Femur (tissue), 1 donor: Measurements from ENCODE around the gene TSGA10.
"Not testable (repeated sequence)": the region's sequence is repeated elsewhere in the genome, so short reads cannot be mapped to it uniquely, and the experiment has no call there.

Source experiments
- DNase-seq: peaks from one replicate; pipeline ENCODE4 v3.0.0-alpha.2; 2017

TSGA10 gene

GRCh38 chr2:99153921-99154604, 679 bp downstream of the TSGA10 start:
- DNase-seq = no peak

DNA sequence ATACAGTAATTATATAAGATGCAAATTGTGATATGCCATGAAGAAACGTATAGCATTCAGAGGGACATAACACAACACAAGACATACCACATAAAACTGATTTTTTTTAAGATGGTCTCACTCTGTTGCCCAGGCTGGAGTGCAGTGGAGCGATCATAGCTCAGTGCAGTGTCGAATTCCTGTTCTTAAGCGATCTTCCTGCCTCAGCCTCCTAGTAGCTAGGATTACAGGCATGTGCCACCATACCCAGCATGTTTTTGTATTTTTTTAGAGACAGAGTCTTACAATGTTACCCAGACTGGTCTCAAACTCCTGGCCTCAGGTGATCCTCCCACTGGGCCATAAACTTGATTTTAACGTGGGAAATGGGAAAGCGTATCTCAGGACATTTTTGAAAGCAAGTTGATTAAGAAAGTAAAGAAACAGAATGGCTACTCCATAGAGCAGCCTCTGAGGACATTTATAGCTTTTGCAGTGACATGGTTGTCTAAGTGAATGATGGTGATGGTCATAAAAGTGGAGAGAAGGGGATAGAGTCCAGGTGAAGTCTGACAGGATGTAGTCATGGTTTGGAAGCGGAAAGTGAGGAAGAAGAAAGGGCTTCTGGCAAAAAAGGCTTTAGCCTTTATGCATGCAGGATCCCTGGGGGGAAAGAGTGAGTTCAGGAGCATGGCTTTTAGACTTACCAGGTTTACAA, 2.4 kb downstream of the TSGA10 start:
- no peak for DNase-seq

GRCh38 chr2:99150706-99151105, 4.0 kb downstream of the TSGA10 start:
- no peak for DNase-seq

DNA sequence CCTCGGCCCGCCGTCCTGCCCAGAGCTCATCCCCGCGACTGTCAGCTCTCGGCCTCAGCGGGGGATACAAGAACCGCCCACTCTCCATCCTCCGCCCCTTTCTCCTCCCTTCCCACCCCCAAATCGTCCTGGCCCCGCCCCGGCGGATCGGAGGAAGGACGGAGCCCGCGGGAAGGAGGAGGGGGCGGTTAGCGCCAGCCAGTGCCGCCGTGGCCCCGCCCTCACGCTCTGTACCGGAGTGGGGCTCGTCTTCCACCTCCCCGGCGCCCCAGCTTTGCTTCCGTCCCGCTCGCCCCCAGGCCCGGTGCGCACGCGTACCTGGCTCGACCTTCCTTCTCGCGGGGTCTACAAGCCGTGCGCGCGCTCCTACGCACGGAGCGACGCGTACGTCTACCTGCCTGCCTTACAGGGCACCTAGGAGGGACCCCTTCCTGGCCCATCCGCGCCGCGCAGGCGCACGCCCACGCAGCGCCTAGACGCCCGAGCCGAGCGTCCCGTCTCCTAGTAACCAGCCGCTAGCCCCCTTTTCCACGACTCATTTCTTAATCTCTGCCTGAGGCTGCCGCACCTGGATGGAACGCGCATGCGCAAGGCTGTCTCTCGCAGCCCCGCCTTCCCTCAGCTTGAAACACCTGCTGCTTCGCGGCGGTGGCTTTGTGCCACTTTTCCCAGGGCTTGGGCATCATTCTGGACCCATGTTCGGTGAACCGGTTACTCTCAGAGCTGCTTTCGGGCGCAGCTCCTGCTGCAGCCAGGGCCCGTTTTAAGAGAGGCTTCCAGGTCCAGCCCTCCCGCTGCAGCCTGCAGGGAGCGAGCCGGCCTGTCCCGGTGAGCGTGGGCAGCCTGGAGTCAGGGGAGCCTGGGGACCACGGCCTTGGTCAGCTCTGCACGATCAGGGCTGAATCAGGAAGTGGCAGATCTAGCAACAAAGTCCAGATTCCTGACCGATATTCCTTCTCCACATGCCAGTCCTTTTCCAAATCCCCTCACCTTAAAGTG, 13.3 kb downstream of the TSGA10 start, which contains the start of gene C2orf15:
C2orf15 (plus strand) TSS at position 598 of the 999 bp plus-strand sequence. CDS start 8,852 bp downstream, outside the sequence.
- DNase-seq = peak; percentile 93

GRCh38 chr2:99140860-99141109, 14.0 kb downstream of the TSGA10 start:
- no peak for DNase-seq

GRCh38 chr2:99140056-99140859, 14.5 kb downstream of the TSGA10 start:
- no peak for DNase-seq

GRCh38 chr2:99139003-99139402, 15.7 kb downstream of the TSGA10 start:
- DNase-seq = no peak

DNA sequence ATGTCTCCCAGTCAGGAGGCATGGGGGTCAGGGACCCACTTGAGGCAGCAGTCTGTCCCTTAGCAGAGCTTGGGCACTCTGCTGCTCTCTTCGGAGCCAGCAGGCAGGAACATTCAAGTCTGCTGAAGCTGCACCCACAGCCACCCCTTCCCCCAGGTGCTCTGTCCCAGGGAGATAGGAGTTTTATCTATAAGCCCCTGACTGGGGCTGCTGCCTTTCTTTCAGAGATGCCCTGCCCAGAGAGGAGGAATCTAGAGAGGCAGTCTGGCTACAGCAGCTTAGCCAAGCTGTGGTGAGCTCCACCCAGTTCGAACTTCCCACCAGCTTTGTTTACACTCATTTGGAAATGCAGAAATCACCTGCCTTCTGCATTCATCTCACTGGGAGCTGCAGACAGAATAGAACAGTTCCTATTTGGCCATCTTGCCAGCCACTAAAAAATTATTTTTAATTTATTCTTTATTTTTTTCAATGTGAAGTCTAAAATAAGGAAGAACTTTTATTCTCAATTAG, 19.6 kb downstream of the TSGA10 start:
- not testable (repeated sequence) for DNase-seq

- no peak for DNase-seq
These were observed 26.8 kb downstream of the TSGA10 start for GRCh38 chr2:99127981-99128380.

- no peak for DNase-seq
These were observed 42.1 kb downstream of the TSGA10 start for GRCh38 chr2:99112617-99113016.

DNA sequence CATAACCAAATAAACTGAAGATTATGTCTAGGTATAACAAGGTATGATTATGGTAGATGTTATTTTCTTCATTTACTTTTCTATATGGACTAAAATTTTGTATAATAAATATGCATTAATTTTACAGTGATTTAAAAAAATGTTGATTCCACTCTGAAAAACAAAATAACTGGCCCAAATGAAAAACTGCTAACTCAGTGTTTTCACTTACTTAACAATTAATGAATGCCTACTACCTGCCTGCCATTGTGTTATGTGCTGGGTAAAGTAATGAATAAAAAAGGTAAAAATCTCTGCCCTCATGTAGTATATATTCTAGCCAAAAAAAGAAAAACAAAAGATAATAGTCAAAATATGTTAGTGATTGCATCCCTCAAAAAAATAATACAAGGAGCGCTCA, 42.8 kb downstream of the TSGA10 start:
- no peak for DNase-seq

DNA sequence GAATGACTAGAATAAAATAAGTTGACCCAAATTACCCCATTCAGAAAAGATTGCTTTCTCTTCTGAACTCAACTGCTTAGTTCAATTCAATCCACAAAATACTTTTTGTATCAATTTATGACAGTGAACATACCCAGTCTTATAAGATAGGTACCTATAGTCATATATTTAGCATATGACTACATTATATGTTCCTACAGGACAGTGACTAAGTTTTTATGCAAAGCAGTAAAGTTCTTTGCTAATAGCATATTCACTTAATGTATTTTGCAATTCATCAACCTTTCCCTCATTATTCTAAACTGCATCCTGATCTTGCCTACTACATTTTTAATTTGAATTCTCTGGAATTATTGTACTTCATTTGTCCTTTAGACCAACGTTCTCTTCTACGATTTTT, 43.5 kb downstream of the TSGA10 start:
- DNase-seq = no peak

- DNase-seq = no peak
These were observed 47.8 kb downstream of the TSGA10 start for GRCh38 chr2:99106913-99107312.

DNA sequence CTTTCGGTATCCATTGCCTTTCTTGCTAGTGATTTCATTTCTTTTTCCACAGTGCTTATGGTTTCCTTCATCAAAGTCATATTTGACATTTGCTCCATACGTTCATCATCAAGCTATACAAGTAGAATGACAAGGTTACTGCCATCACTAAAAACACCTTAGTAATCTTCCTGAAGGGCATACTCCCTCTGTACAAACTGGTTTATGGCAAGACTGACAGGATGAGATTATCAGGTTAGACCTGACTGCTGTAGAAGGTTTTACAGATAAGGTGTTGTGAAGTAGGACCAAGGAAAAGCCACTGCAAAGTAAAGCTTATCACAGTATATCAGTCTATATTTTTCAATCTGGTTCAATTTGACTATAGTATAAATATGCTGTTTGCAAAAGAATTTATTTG, 50.7 kb downstream of the TSGA10 start:
- no peak for DNase-seq

DNA sequence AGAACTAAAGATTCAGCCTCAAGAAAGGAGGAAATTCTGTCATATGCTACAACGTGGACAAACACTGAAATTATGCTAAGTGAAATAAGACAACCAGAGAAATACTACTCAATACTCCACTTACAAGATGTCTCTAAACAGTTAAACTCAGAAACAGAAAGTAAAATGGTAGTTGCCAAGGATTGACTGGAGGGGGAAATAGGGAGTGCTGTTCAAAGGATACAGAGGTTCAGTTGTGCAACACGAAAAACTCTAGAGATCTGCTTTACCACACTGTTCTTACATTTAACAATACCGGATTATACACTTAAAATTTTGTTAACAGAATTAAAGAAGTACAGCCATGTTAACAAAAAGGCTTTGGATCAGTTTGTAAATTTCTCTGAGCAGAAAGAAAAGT, 53.0 kb downstream of the TSGA10 start:
- DNase-seq = no peak

DNA sequence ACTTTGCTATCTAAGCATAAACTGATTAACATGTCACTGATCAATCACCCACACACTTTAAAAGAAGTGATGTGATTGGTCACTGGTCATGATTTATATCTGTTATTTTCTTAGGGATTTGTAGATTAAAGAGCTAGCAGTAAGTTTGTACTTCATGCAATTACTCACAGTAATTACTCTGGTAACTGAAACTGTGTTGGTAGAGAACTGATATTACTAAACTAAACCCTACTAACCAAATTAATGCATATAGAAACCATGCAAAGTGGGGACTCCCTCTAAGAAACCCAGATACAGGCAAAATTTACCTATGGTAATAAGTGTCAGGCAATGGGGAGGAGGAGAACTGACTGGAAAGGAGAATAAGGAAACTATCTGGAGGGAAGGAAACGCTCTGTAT, 58.0 kb downstream of the TSGA10 start:
- no peak for DNase-seq

DNA sequence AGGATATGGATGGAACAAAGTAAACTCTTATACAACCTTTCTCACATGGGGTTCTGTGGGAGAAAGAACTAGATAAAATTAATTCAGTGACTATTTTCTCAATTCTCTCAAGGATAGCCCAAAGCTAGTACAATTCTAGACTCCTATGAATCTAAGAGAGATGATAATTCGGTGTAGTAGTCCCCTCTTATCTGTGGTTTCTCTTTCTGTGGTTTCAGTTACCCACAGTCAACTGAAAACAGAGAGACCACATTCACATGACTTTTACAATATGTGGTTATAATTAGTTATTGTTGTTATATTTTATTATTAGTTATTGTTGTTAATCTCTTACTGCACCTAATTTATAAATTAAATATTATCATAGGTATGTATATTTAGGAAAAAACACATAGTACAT, 66.7 kb downstream of the TSGA10 start:
- no peak for DNase-seq

DNA sequence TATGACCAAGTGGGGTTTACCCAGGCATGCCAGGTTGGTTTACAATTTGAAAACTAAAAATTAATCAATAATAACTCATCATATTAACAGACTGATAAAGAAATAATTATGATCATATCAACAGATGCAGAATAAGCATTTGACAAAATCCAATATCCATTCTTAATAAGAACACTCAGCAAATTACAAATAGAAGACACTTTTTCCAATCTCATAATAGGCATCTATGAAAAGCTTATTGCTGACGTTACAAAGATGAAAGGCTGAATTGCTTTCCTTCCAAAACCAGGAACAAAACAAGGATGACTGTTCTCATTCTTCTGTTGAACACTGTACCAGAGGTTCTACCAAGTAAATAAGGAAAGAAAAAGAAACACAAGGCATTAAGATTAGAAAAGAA, 68.4 kb downstream of the TSGA10 start:
- DNase-seq = no peak

DNA sequence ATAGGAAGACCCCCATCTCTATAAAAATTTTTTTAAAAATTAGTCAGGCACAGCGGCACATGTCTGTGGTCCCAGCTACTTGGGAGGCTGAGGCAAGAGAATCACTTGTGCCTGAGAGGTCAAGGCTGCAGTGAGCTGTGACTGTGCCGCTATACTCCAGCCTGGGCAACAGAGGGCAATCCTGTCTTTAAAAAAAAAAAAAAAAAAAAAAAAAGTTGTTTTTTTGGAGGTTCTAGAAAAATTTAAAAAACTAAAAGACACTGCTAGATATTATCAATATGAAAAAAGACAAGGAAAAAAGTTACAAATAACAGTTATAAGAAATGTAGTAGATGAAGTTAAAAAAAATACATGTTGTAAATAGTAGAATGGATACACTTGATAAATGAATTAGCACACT, 69.3 kb downstream of the TSGA10 start:
- DNase-seq = no peak

DNA sequence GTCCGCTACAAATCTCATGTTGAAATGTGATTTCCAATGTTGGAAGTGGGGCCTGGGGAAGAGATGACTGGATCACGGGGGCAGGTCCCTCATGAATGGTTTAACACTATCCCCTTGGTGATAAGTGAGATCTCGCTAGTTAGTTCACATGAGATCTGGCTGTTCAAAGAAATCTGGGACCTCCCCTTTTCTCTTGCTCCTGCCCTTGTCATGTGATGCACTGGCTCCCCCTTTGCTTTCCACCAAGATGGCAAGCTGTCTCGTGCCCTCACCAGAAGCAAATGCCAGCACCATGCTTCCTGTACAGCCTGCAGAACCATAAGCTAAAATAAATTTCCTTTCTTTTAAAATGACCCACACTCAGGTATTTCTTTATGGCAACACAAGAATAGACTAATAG, 70.5 kb downstream of the TSGA10 start:
- DNase-seq = no peak

GRCh38 chr2:99081891-99082290, 72.9 kb downstream of the TSGA10 start:
- DNase-seq = no peak

- DNase-seq = no peak
These were observed 75.5 kb downstream of the TSGA10 start for GRCh38 chr2:99079226-99079625.

DNA sequence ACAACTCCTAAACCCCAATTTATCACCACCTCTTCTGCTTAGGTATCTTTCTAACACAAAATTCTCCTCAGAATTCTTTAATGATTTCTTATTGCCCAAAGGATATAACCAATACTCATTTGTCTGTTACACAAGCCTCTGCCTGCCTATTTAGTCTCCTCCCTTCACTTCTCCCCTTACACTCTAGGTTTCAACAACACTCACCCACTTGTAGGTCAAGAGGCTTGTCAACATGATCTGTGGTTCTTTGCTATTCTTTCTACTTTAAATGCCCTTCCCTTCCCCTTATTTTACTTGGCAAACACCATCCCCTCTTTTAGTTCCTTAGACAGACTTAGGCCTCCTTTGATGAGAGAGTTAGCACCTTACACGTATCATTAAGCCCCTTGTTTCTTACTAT, 82.2 kb downstream of the TSGA10 start:
- no peak for DNase-seq
